Adrenal gland (tissue), 12 donors: ENCODE measurements around the gene SIVA1. TPM values are rescaled to one million over a fixed set of nuclear protein-coding genes. Genes with fewer than 3 reads are reported as not detected.

Source experiments
- DNase-seq, 7 donors: peaks; one replicate each; pipeline ENCODE4 v3.0.0-alpha.2; 2019 to 2020
- H3K27ac ChIP-seq, 5 donors: fragments of 200-600 bp; sonication (generic) in 4 of 5; 1 replicate in 3 of 5; 2 replicates in 2 of 5; pipeline versions ENCODE4 v1.5.1 to v1.8.0; 2016 to 2020; ENCODE audit warnings: mild to moderate bottlenecking in 1 of 5
- H3K27me3 ChIP-seq: fragments of 200-600 bp; 2 replicates; pipeline ENCODE4 v1.8.0; 2021
- H3K36me3 ChIP-seq, 2 donors: fragments of 200-600 bp; replicated peaks in 1 of 2; 1 replicate in 1 of 2; 2 replicates in 1 of 2; pipeline versions ENCODE4 v1.5.1 to v1.8.0; 2018 to 2022
- H3K4me1 ChIP-seq, 2 donors: fragments of 200-600 bp; replicated peaks in 1 of 2; 1 replicate in 1 of 2; 2 replicates in 1 of 2; pipeline versions ENCODE4 v1.5.1 to v1.8.0; 2018 to 2021
- H3K4me3 ChIP-seq, 4 donors: fragments of 200-600 bp; sonication (generic) in 3 of 4; one replicate each; pipeline ENCODE4 v1.5.1; 2016 to 2018
- H3K9me3 ChIP-seq, 3 donors: fragments of 200-600 bp; sonication (generic) in 1 of 3; replicated peaks in 1 of 3; 1 replicate in 2 of 3; 2 replicates in 1 of 3; pipeline versions ENCODE4 v1.5.1 to v1.8.0; 2016 to 2021
- POLR2A ChIP-seq, 2 donors: fragments of 450-650 bp; IDR thresholded peaks; one replicate each; pipeline ENCODE4 v1.6.1; 2017; ENCODE audit warnings: antibody characterized with exemption in 2 of 2, mild to moderate bottlenecking in 2 of 2, moderate library complexity in 1 of 2
- WGBS, 4 donors: extraction: QIAGEN DNeasy Blood & Tissue Kit in 2 of 4; methylation state at CpG; one replicate each; pipeline versions ENCODE4 v1.1.5 to v1.1.7; 2013 to 2017; 5-methylcytosine and 5-hydroxymethylcytosine counted together
- intact Hi-C, 2 donors: fragments of 100-400 bp; cut with DNase I; formaldehyde crosslinking; loops; one replicate each; pipeline versions ENCODE4 v1.14.1 to v1.15.0; 2022 to 2023
- polyA plus RNA-seq, 3 donors: library from polyadenylated mRNA; stranded (reverse); fragments of 200-250 nt in 2 of 3; fragments of 350-450 nt in 1 of 3; fragmentation: Illumina TruSeq in 1 of 3; extraction: RNeasy Lipid Tissue Mini Kit (QIAGEN cat#74804) in 1 of 3; gene quantifications; one replicate each; pipeline ENCODE4 v1.2.3, GENCODE V29; 2013 to 2014
- total RNA-seq, 9 donors: library from RNA; depleted of rRNA in 4 of 9; stranded (reverse); fragments of >200 nt in 4 of 9; fragments of 120-200 nt in 1 of 9; fragmentation: NEBNext Ultra II Directional in 1 of 9; extraction: Animal tissue kit (Norgen Biotek cat#: 25700) in 1 of 9; gene quantifications; one replicate each; pipeline versions ENCODE4 v1.1.0 to v1.2.4, GENCODE V29; 2013 to 2023
- TF ChIP-seq, protein P1 (sequence below), 6 experiments: fragments of 450-650 bp in 4 of 6; fragments of 200-600 bp in 2 of 6; sonication (generic) in 1 of 6; IDR thresholded peaks; 1 replicate in 5 of 6; 2 replicates in 1 of 6; pipeline versions ENCODE4 v1.5.1 to v1.8.0; 2016 to 2021; ENCODE audit warnings: antibody characterized with exemption in 6 of 6, mild to moderate bottlenecking in 2 of 6, moderate library complexity in 1 of 6
- donor health status: healthy with polysubstance abuse.
- donor health status: Bipolar disorder and iron deficiency.
- donor health status: DM: yes; HTN: yes; CAD: no.
- donor health status: DM: no; HTN: no; CAD: no.
- donor health status: DM: no; HTN: no; CAD: no.
- donor health status: DM: yes; HTN: yes; CAD: no.

Gene SIVA1
- total and polyA plus RNA-seq, 12 donors = 2.0 to 294 (median 83.2) TPM

DNA sequence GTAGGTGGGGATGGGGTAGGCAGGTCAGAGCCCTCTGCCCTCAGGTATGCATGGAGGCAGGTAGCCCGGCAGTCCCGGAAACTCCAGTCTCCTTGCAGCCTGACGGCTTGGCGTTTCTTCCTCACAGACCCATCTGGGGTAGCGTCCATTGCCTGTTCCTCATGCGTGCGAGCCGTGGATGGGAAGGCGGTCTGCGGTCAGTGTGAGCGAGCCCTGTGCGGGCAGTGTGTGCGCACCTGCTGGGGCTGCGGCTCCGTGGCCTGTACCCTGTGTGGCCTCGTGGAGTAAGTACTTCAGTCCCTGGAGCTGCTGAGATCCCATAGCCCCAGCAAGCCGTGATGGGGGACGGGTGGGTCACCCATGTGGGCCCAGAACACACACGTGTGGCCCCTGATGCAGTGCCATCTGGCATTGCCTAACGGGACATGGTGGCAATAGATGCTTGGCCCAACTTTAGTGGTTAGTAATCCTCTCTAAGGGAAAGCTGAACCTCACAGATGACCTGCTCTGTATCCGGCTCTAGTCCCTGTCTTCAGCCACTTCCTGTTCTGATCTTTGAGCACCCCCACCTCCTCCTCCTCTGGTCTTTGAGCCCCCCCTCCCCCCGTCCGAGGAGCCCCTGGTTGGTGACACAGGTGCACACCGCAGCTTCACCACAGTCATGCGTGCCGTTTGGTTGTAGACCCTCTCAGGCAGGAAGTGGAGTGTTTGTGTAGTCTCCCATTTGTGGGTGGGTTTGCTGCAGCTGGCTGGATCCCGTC lies 3.7 kb downstream of the SIVA1 start:
- intact Hi-C loops = no loop called here
- Histone ChIP-seq H3K36me3 (peaks cover 0 to 47% of the 10 kb centered on the region in 2 donors), H3K4me3 (no peak overlapping the region), H3K9me3 (no peaks in the 10 kb centered on the region), H3K27me3 (no peaks in the 10 kb centered on the region), H3K4me1 (peaks cover 10 to 26% of the 10 kb centered on the region in 2 donors), H3K27ac (no peak overlapping the region)
- DNase-seq = no peak
- TF ChIP-seq POLR2A (IDR thresholded peaks at IDR 0.05) = no peak
- TF ChIP-seq, protein P1, sequence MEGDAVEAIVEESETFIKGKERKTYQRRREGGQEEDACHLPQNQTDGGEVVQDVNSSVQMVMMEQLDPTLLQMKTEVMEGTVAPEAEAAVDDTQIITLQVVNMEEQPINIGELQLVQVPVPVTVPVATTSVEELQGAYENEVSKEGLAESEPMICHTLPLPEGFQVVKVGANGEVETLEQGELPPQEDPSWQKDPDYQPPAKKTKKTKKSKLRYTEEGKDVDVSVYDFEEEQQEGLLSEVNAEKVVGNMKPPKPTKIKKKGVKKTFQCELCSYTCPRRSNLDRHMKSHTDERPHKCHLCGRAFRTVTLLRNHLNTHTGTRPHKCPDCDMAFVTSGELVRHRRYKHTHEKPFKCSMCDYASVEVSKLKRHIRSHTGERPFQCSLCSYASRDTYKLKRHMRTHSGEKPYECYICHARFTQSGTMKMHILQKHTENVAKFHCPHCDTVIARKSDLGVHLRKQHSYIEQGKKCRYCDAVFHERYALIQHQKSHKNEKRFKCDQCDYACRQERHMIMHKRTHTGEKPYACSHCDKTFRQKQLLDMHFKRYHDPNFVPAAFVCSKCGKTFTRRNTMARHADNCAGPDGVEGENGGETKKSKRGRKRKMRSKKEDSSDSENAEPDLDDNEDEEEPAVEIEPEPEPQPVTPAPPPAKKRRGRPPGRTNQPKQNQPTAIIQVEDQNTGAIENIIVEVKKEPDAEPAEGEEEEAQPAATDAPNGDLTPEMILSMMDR (IDR thresholded peaks at IDR 0.05) = no peak
- 78 to 91% (median 87%) methylated on average over 6 to 27 of the region's 27 CpGs for WGBS, 4 donors

DNA sequence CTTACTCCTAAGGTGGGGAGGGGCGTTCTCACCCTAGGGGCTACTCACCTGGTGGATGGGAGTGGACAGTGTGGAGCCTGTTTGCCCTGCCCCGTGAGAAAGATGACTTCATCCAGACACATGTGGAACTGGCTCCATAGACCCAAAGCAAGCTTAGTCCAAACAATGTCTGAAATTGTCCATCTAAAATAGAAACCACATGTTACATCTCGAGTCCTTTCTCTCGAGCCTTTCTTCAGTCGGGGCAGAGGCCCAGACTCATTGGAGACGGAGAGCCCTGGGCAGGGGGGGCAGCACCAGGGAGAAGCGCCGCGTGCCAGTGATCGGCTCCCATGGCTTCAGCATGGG lies 4.3 kb downstream of the SIVA1 start:
- peaks cover 10 to 22% of the 10 kb centered on the region in 2 donors for H3K4me1 ChIP-seq

DNA sequence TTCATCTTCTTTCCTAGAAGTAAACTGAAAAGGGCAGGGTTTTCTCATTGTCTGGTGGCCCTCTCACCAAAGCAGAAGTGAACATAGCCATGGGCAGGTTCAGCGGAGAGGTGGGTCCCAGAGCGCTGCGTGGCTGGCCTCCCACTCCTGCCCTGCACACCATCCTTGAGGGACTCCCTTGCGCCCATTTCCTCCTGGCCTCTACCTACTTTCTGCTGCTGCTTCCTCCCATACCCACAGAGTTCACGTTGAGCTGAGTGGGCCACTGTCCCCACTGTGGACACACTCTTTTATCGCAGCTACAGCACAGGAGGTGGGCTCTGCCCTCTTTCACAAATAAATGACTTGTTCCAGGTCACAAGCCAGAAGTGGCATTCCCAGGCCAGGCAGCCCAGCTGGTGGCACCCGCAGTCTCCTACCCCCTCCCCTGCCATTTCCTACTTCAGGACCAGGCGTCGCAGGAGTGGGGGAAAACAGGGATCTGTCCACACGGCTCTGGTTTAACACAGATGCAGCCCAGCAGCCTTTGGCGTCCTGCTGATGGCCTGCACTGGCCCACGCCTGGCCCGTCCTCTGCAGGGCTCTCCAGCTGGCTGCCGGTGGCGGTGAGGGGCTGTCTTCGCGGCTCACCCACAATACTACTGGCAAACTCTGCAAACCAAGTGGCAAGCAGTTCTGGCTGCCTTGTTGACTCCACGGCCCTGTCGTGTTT lies 4.9 kb downstream of the SIVA1 start:
- intact Hi-C loops = no loop called here

More for the DNA sequence above, 4.3 kb downstream of the SIVA1 start:
- 87 to 93% (median 89%) methylated on average over 9 to 10 of the region's 10 CpGs for WGBS, 4 donors
- Histone ChIP-seq H3K4me3 (no peak overlapping the region), H3K36me3 (peaks cover 0 to 47% of the 10 kb centered on the region in 2 donors), H3K27me3 (no peaks in the 10 kb centered on the region), H3K27ac (no peak overlapping the region), H3K9me3 (no peaks in the 10 kb centered on the region)
- intact Hi-C loops = no loop called here
- no peak for TF ChIP-seq POLR2A (IDR thresholded peaks at IDR 0.05)
- TF ChIP-seq, protein P1 (IDR thresholded peaks at IDR 0.05) = no peak
- no peak for DNase-seq

More for the DNA sequence above, 4.9 kb downstream of the SIVA1 start:
- Histone ChIP-seq H3K27ac (no peak overlapping the region), H3K36me3 (peaks cover 0 to 47% of the 10 kb centered on the region in 2 donors), H3K4me3 (no peak overlapping the region), H3K4me1 (peaks cover 10 to 22% of the 10 kb centered on the region in 2 donors), H3K27me3 (no peaks in the 10 kb centered on the region), H3K9me3 (no peaks in the 10 kb centered on the region)
- TF ChIP-seq, protein P1 (IDR thresholded peaks at IDR 0.05) = no peak
- TF ChIP-seq POLR2A (IDR thresholded peaks at IDR 0.05) = no peak
- DNase-seq = no peak
- 90 to 92% (median 92%) methylated on average over 19 of the region's 19 CpGs for WGBS, 4 donors
